Measurements from ENCODE around the gene ATP8A2.
"Not testable (repeated sequence)": the region's sequence is repeated elsewhere in the genome, so short reads cannot be mapped to it uniquely, and the experiment has no call there.

ATP8A2 gene

GRCh38 chr13:25954080-25954479 lies 582.3 kb downstream of the ATP8A2 start:
- DNase-seq (ENCODE audit: low read depth, low spot score) = not testable (repeated sequence)

GRCh38 chr13:25954943-25955342 lies 583.2 kb downstream of the ATP8A2 start:
- not testable (repeated sequence) for DNase-seq (ENCODE audit: low read depth, low spot score)

- no peak for DNase-seq (ENCODE audit: low read depth, low spot score)
Measured at GRCh38 chr13:25958986-25959385, 587.2 kb downstream of the ATP8A2 start.

- no peak for DNase-seq (ENCODE audit: low read depth, low spot score)
Measured at GRCh38 chr13:25961294-25961693, 589.5 kb downstream of the ATP8A2 start.

DNA sequence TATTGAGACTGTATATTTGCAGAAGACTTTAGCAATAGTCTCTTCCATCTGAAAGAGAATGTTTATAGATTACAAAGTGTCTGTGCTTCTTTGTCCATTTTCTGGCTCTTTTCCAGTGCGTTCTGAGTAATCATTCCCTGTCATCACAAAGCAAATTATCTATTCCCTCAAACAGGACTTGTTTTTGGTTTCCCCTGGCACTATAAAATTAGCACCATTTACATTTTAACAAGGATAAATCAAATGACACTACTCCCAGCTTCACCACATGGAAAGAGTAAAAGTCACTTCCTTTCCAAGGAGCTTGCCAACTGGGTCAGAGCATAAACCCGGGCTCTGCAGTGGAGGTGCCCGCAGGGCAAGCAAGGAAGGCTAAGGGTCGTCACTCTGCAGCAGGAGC lies 591.9 kb downstream of the ATP8A2 start:
- DNase-seq (ENCODE audit: low read depth, low spot score) = no peak

DNA sequence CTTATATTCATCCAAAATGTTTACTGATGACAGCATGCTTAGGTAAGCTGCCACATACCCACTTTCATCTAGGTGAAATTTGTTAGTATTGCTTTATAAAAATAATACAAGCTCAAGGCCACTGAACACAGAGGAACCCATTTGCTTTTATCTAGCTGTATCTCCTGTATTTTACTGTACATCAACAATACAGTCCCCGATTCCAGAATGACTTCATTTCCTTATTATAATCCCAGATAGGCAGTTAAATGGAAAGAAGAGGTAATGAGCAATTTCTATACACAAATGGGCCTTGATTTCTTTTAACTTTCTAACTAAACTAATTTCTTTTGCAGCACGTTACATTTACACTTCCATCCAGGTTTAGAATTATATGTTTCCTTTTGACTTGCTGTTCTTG lies 593.8 kb downstream of the ATP8A2 start:
- DNase-seq (ENCODE audit: low read depth, low spot score) = no peak

- no peak for DNase-seq (ENCODE audit: low read depth, low spot score)
Measured at GRCh38 chr13:25966086-25966485, 594.3 kb downstream of the ATP8A2 start.

GRCh38 chr13:25967144-25967543 lies 595.4 kb downstream of the ATP8A2 start:
- no peak for DNase-seq (ENCODE audit: low read depth, low spot score)

DNA sequence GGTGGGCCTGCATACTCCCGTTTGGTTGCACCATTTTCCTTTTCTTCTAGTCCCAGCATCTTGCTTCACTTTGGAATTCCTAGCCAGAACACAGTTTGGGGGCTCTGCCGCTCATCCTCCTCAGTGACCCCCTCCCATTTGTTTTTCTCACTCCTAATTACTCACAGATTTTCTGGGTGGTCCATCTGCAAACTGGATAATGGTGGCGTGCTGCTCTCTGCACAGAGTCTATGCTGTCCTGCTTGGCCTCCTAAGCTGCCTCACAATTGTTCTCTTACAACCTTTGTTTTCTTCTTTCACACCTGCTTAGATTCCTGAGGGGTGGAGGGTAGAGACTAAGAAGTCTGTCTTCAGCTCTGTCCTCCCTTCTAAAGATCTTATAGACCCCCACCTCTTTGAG lies 599.3 kb downstream of the ATP8A2 start:
- DNase-seq (ENCODE audit: low read depth, low spot score) = no peak

DNA sequence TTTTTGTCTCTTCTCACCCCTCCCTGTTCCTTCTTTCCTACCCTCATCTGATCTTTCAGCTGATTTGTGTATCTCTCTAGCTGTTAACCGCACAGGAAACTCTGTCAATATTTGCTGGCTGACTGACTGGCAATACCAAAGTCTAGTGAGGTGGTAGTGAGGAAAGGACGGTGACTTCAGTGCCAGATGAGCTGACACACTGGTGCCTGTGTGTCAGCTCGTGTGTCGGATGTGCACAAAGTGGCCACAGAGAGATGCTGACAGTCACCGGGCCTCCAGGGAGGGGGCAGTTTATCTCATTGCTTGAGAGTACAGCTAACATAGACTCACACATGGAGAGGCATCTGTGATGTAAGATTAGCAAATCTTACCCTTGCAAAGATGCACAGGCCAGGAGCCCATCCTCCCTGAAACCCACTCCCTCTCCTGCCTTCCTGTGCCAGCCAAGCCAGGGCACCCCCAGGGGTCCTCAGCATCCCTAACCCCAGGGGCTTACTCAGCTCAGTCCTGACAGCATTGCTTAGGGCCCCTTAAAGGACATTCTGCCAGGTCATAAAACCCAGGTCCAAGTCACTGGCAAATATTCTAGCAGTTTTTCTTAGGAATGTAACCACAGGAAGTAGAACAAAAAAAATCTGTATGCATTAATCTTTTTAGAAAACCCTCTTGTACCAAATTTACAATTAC lies 599.8 kb downstream of the ATP8A2 start:
- DNase-seq (ENCODE audit: low read depth, low spot score) = no peak

DNA sequence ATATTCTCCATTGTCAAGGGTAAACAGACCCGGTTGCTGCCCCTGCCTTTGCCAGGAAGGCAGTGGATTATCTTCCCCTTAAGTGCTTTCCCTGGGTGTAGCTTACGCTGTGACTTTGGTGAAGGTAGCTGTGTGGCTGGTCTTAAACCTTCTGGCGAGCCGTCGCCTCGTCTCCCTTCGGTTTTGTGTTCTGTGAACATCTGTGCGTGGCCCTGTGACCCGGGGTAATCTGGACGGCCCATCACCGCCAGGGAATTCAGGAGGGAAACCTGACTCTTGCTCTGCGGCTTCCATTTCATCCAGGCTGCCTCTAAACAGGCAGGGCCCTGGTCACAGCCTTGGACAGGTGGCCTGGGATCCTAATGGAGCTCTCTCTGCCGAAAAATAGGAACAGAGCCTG lies 601.3 kb downstream of the ATP8A2 start:
- peak; percentile 48 for DNase-seq (ENCODE audit: low read depth, low spot score)

GRCh38 chr13:25973576-25973975 lies 601.8 kb downstream of the ATP8A2 start:
- DNase-seq (ENCODE audit: low read depth, low spot score) = no peak

DNA sequence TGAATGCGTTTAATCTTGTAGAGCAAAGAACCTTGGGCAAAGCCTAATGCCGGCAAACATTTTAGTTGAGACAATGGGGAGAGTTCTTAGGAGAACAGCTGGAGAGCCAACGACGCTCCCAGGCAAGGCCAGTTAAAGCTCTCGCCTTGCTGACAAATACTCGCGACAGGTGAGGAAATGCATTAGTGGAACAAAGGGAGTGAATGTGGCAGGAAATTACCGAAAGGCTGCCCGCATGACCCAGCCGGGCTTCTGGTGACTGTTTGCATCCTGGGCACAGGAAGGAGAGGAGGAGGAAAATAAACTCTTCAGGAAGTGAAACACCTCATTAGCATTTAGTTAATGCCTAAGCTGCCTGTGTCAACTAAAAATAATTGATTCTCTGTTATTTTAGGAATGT lies 605.4 kb downstream of the ATP8A2 start:
- peak; percentile 75 for DNase-seq (ENCODE audit: low read depth, low spot score)

DNA sequence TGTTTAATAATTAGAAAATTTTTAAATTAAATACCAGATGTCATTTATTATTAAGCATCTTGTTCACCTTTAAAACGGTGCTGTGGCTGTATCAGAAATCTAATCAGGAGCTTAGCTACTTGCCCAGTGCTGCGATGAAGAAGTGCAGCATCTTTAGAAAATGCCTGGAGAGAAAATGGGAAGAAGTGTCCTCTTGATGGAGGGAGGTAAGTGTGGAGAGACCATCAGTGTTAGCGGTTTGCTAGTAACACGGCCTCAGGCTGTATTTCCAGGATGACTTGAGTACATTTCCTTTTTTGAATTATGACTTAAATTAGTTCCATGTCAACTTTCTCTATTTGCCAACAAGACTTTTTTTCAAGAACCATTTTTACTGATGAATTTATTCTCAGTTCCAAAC lies 605.9 kb downstream of the ATP8A2 start:
- no peak for DNase-seq (ENCODE audit: low read depth, low spot score)

GRCh38 chr13:25978961-25979360 lies 607.2 kb downstream of the ATP8A2 start:
- no peak for DNase-seq (ENCODE audit: low read depth, low spot score)

DNA sequence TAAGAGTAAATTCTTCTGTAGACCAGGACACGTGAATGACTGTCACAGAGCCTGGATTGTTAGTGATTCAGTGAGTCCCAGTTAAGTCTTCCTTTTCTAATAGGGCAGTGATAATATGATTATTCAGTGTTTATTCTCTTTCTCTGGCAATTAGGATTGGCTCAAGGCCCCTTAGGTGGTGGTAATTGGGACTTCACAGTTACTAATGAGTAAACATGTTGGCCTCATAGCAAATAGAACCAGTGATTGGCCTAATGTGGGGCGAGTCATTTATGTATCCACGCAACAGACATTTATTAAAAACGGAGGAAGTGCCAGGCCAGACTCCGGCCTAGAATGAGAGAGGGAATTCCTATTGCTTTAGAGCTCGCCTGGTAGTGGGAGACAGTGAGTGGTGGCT lies 607.6 kb downstream of the ATP8A2 start:
- DNase-seq (ENCODE audit: low read depth, low spot score) = no peak

DNA sequence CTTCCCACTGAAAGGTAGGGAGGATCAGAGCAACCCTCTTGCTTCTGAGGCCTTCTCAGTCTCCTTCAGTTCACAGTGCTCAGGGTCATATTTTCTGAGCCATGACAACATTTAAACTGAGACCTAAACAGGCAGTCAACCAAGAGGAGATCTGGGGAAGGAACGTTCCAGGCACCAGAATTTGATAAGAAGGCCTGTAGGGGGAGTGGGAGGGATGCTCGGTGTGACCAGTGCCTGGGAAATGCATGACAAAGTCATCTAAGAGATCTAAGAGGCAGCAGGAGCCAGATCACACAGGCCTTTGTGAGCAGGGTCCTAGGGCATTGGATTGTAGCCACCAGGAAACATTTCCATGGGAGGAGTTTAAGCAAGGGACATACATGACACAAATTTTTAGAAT lies 608.5 kb downstream of the ATP8A2 start:
- peak; percentile 79 for DNase-seq (ENCODE audit: low read depth, low spot score)

DNA sequence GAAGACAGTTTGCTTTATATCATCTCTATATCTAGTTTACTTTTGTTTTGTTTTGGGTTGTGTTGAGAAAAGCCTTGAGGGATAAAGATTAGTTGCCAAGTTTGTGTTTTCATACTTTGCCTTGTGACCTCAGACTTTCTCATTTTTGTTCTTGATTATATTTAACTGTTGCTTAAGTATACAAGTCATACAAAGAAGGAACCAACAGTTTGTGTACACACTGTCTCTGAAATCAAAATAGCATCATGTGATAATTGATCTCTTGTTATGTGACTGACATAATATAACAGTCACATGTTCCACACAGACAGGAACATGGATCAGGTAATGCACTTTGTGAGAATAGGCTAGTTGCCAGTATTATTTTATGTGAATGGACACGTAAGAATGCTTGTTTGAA lies 609.3 kb downstream of the ATP8A2 start:
- no peak for DNase-seq (ENCODE audit: low read depth, low spot score)

DNA sequence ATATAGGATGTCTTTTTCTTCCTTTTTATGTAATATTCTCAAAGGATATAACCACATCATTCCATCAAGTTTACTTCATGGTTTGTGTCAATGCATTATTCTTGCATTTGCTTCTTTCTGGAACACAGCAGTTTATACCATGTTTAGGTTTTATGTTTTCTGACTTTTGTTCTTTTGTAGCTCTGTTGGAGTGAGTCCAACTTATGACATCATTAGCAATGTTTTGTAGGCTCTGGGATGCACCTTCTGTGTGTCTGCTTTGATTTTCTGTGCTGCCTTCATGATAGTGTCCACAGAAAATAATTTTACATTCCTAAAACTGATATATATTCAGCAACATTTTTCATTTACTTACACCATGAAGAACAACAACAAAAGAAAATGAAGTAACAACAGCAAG lies 611.1 kb downstream of the ATP8A2 start:
- DNase-seq (ENCODE audit: low read depth, low spot score) = no peak

DNA sequence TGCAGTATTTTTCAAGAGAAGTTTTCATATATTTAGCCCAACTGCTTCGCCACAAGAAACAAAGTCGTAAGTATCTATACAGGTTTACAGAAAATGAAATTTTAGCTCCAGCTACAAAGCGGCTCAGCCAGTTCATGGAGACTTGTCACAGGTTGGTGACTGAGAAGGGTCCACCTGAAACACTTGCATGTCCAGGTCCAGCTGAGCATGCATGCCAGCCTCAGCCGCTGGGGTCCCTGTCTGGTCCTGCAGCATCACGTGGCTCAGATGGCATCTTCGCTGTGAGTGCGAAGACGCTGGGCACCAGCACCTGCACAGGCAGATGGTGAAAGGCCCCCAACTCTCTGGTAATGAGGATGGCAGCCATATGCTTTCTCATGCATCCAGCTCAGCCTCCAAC lies 616.2 kb downstream of the ATP8A2 start:
- DNase-seq (ENCODE audit: low read depth, low spot score) = no peak

DNA sequence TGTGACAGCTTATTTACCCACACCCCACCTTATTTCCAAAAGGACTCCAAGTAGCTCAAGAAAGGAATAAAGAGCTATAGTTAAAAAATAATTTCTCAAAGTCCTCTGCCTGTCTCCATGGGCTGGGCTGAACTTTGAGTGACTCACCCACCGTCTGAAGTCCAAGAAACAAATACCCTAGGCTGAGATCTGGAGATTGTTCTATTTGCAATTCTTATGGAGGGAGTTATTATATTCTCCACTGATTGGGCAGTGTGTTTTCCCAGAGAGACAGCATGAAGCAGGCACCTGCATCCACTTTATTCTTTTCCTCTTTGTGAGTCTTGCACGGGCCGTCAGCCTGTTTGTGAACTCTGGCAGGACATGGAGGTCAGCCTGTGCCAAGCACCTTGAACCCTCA lies 616.9 kb downstream of the ATP8A2 start:
- no peak for DNase-seq (ENCODE audit: low read depth, low spot score)

- peak; percentile 73 for DNase-seq (ENCODE audit: low read depth, low spot score)
Measured at GRCh38 chr13:25990801-25991200, 619.0 kb downstream of the ATP8A2 start.

DNA sequence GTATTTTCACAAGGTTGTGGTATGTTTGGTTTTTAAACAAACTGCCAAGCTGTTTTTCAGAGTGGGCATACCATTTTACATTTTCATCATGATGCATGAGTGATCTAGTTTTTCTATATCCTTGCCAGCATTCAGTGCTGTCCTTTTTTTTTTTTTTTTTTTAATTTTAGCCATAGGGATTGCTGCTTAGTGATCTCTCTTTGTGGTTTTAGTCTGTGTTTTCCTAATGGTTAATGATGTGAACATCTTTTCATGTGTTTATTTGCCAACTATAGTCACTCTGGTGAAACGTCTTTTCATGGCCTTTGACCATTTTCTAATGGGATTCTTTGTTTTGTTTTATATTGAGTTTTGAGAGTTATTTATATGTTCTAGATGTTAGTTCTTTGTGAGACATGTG lies 620.3 kb downstream of the ATP8A2 start:
- no peak for DNase-seq (ENCODE audit: low read depth, low spot score)

Measured in ELF-1 (cell line).